ENCODE results near the gene XPA.

XPA gene

DNA sequence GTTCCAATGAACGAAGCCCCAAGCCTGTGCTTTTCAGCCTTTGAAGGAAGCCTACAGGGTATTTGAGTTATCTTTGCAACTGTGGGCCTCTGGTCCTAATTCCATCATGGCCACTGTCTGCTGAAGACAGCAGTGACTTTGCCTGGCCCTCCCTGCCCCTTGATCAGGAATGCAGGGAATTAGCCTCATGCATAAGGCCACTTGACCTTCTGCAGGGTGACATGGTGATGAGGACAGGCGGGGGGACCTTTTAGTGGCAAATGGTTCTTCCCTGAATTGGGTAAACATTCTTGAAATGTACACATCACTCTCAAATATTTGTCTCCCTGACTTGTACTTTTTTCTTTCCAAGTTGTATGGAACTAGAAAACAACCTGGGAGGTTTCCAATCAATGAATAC, 25.2 kb upstream of the XPA start:
- H3K9ac ChIP-seq (ENCODE audit: low read length) = no peak overlapping the region
- H3K36me3 ChIP-seq (ENCODE audit: control insufficient read depth, insufficient read depth, low read length, severe bottlenecking) = no peaks in the 10 kb centered on the region
- H3K4me3 ChIP-seq (ENCODE audit: low read length) = no peak overlapping the region
- H3K9me3 ChIP-seq (ENCODE audit: control insufficient read depth, low read length) = peaks cover 3% of the 10 kb centered on the region
- H3K4me1 ChIP-seq (ENCODE audit: control insufficient read depth, insufficient read depth, low read length) = no peaks in the 10 kb centered on the region
- DNase-seq (ENCODE audit: low read depth) = no peak
- peaks cover 16% of the 10 kb centered on the region for H3K27me3 ChIP-seq (replicated peaks; ENCODE audit: control insufficient read depth, insufficient read depth, low read length)

DNA sequence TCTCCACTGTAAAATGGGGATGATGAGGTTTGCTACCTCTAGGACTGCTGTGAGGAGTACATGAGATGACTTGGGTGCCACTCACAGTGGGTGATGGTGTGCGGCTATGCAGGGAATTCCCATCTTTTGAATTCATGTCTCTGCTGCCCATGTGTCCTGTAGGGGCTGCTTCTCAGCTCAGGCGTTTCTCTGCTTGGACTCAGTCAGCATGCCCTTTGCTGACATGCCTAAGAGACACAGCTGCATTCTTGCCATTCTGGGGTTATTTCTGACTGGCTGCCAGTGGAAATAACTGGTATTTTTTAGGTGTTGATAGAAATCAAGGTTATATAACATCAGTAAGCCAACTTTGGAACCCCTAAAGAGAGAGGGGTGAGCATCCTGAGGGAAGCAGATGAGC, 24.3 kb upstream of the XPA start:
- Histone ChIP-seq H3K4me3 (ENCODE audit: low read length) (no peak overlapping the region), H3K27me3 (replicated peaks; ENCODE audit: control insufficient read depth, insufficient read depth, low read length) (peaks cover 11% of the 10 kb centered on the region), H3K9ac (ENCODE audit: low read length) (no peak overlapping the region), H3K9me3 (ENCODE audit: control insufficient read depth, low read length) (peaks cover 3% of the 10 kb centered on the region), H3K36me3 (ENCODE audit: control insufficient read depth, insufficient read depth, low read length, severe bottlenecking) (no peaks in the 10 kb centered on the region), H3K4me1 (ENCODE audit: control insufficient read depth, insufficient read depth, low read length) (no peaks in the 10 kb centered on the region)
- DNase-seq (ENCODE audit: low read depth) = peak; percentile 13

DNA sequence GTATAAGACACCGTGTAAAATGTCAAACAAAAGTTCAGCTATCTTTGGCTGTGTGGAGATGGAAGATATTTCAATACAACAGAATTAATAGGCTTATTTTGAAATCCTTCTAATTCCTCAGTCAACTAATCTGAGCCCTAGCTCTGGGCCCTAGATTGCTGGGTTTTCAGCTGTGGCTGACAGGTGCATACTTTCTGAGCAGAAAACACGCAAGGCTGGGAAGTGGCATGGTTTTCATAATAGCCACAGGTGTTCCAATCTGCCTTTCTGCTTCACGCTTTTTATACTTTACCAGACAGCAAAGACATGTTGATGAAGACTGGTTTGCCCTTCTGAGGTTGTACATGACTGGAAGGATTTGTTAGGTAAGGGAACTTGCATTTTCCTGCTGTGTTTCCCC, 20.7 kb upstream of the XPA start:
- H3K9ac ChIP-seq (ENCODE audit: low read length) = no peak overlapping the region
- peaks cover 3% of the 10 kb centered on the region for H3K9me3 ChIP-seq (ENCODE audit: control insufficient read depth, low read length)
- no peaks in the 10 kb centered on the region for H3K36me3 ChIP-seq (ENCODE audit: control insufficient read depth, insufficient read depth, low read length, severe bottlenecking)
- no peak overlapping the region for H3K4me3 ChIP-seq (ENCODE audit: low read length)
- DNase-seq (ENCODE audit: low read depth) = no peak
- peaks cover 8% of the 10 kb centered on the region for H3K4me1 ChIP-seq (ENCODE audit: control insufficient read depth, insufficient read depth, low read length)
- no peaks in the 10 kb centered on the region for H3K27me3 ChIP-seq (replicated peaks; ENCODE audit: control insufficient read depth, insufficient read depth, low read length)

DNA sequence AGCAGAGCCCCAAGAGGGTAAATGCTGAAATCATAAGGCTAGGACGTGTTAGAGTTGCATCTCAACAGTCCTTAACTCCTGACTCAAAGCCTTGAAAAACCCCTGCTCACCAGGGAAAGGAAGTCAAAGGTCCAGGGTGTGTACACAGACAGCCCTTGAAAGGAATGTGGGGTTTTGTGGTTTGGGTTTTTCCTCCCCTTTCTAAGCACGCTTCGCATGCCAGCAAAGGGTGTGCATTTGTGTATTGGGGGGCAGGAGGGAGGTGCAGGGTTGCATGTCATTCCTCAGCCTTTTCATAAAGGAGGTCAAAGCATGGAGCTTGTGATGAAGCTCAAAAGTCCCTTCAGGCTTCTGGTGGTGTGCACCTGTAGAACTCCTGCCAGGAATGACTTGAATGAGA, 17.3 kb upstream of the XPA start:
- Histone ChIP-seq H3K4me1 (ENCODE audit: control insufficient read depth, insufficient read depth, low read length) (peaks cover 11% of the 10 kb centered on the region), H3K27me3 (replicated peaks; ENCODE audit: control insufficient read depth, insufficient read depth, low read length) (no peaks in the 10 kb centered on the region), H3K9ac (ENCODE audit: low read length) (no peak overlapping the region), H3K4me3 (ENCODE audit: low read length) (no peak overlapping the region), H3K36me3 (ENCODE audit: control insufficient read depth, insufficient read depth, low read length, severe bottlenecking) (no peaks in the 10 kb centered on the region), H3K9me3 (ENCODE audit: control insufficient read depth, low read length) (no peaks in the 10 kb centered on the region)
- peak; percentile 60 for DNase-seq (ENCODE audit: low read depth)

DNA sequence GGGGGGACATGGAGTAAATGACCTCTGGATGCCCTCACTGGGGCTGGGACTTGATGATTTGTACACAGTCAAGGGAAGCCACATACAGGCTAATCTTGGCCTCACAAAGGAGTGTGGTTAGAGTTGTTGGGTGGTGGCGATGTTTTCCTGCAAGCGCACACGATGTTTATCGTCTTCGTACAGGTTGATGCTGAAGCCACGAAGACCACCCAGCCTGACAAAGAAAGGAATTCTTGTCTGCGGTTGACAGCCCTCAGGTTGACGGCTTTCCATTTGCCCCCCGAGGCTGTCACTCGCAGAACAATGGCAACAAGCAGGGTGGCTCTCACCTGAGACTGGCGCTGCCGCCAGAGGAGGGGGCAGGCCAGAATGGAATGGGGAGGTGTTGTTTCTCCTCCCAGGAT, 14.1 kb upstream of the XPA start:
- DNase-seq (ENCODE audit: low read depth) = no peak
- Histone ChIP-seq H3K4me1 (ENCODE audit: control insufficient read depth, insufficient read depth, low read length) (peaks cover 11% of the 10 kb centered on the region), H3K9ac (ENCODE audit: low read length) (no peak overlapping the region), H3K27me3 (replicated peaks; ENCODE audit: control insufficient read depth, insufficient read depth, low read length) (peaks cover 7% of the 10 kb centered on the region), H3K4me3 (ENCODE audit: low read length) (no peak overlapping the region), H3K36me3 (ENCODE audit: control insufficient read depth, insufficient read depth, low read length, severe bottlenecking) (no peaks in the 10 kb centered on the region), H3K9me3 (ENCODE audit: control insufficient read depth, low read length) (no peaks in the 10 kb centered on the region)

DNA sequence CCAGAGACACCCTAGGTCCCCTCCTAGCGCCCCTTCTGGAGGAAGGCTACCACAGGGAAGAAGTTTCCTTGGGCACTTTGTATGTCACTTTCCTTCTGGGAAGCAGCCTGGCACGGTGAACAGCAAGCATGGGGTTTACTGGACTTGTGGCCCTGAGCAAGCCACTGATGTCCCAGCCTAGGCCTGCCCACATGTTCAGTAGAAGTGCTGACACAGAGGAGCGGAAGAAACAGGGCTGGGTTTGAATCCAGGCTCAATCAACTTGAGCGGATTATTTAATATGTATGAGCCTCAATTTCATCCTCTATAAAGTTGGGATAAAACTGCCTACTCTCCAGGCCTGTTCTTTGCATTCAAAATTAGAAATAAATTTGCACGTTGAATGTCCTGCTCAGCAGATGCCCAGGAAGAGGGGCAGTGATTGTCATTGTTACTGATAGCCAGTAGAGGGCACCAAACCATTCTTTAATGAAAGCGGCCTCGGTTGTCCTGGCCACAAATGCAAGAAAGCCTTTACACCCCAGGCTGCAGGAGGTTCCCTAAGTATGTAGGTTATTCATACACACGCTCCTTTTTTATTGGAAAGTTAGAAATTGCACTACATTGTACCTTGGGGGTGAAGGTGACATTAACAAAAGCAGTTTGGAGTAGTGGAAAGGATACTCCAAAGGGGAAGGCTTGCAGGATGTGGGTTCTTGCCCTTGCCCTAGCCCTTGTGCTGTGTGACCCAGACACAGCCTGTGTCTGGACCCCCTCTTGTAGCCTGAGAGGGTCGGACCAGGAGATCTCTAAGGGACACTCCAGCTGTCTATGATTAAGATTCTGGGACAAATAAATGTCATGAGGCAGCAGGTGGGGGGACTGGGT, 13.4 kb upstream of the XPA start:
- DNase-seq (ENCODE audit: low read depth) = peak; percentile 91
- peaks cover 7% of the 10 kb centered on the region for H3K27me3 ChIP-seq (replicated peaks; ENCODE audit: control insufficient read depth, insufficient read depth, low read length)
- H3K9ac ChIP-seq (ENCODE audit: low read length) = no peak overlapping the region
- no peak overlapping the region for H3K4me3 ChIP-seq (ENCODE audit: low read length)
- no peaks in the 10 kb centered on the region for H3K9me3 ChIP-seq (ENCODE audit: control insufficient read depth, low read length)
- no peaks in the 10 kb centered on the region for H3K36me3 ChIP-seq (ENCODE audit: control insufficient read depth, insufficient read depth, low read length, severe bottlenecking)
- peaks cover 11% of the 10 kb centered on the region for H3K4me1 ChIP-seq (ENCODE audit: control insufficient read depth, insufficient read depth, low read length)

DNA sequence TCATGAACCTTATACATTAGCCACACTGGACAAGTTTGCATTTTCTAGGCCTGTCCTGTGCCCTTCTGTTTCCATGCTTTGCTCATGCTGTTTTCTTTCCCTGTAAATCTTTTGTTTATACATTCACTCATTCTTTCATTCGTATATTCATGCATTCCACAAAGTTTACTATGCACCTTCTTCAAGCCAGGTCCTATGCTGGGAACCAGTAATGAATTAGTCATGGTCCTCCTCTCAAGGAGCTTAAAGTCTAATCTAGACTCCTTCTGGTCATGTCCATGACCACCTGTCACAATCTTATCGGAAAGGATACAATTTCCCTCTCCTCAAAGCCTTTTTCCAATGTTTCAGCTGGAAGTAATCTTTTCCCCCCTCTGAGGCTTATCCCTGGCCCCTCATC, 9.1 kb upstream of the XPA start:
- H3K9ac ChIP-seq (ENCODE audit: low read length) = no peak overlapping the region
- peaks cover 7% of the 10 kb centered on the region for H3K27me3 ChIP-seq (replicated peaks; ENCODE audit: control insufficient read depth, insufficient read depth, low read length)
- no peaks in the 10 kb centered on the region for H3K36me3 ChIP-seq (ENCODE audit: control insufficient read depth, insufficient read depth, low read length, severe bottlenecking)
- H3K4me1 ChIP-seq (ENCODE audit: control insufficient read depth, insufficient read depth, low read length) = peaks cover 20% of the 10 kb centered on the region
- DNase-seq (ENCODE audit: low read depth) = no peak
- no peaks in the 10 kb centered on the region for H3K9me3 ChIP-seq (ENCODE audit: control insufficient read depth, low read length)
- H3K4me3 ChIP-seq (ENCODE audit: low read length) = no peak overlapping the region

DNA sequence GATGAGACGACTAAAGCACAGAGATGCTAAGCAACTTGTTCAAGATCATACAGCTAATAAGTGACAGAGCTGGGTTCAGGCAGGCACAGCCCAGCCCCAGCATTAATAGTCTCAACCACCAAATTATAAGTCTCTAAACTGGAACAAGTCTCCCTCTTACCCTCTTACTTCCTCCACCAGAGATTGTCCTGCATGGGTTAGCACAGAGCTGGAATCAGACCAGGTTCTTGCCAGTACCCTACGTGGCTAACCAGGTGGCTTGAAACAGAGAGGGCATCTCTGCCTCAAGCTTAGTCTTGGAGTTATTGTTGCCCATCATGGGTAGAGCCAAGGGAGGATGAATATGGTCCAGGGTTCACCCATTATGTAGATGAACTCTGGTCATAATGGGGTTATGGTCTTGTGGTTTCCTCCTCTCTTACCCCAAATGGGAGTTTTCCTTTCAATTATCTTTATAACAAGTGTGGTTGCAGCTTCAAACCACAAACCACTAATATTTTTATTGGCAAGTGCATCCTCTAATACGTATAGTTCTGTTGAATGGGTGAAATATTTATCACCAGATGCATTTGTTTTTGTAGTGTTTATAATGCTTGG, 8.3 kb upstream of the XPA start:
- no peaks in the 10 kb centered on the region for H3K36me3 ChIP-seq (ENCODE audit: control insufficient read depth, insufficient read depth, low read length, severe bottlenecking)
- H3K27me3 ChIP-seq (replicated peaks; ENCODE audit: control insufficient read depth, insufficient read depth, low read length) = peaks cover 7% of the 10 kb centered on the region
- no peak overlapping the region for H3K4me3 ChIP-seq (ENCODE audit: low read length)
- no peak overlapping the region for H3K9ac ChIP-seq (ENCODE audit: low read length)
- H3K4me1 ChIP-seq (ENCODE audit: control insufficient read depth, insufficient read depth, low read length) = peaks cover 16% of the 10 kb centered on the region
- no peaks in the 10 kb centered on the region for H3K9me3 ChIP-seq (ENCODE audit: control insufficient read depth, low read length)
- no peak for DNase-seq (ENCODE audit: low read depth)

DNA sequence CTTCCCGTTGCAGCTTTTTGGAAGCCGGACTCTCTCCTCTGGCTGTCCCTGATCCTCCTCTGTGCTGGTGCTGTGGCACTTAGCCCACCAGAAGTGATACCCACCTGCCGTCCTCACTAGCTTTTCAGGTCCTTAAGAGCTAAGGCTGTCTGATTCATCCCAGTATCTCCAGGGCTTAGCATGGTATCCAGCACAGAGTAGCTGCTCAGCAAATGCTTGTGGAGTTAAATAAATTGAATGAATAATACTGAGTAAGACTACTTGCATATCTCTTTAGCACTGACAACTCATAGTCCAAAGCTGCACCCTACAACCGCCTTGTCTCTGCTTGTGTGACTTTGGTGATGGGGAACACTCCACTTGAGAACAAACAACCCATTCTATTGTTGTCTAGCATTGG, 7.7 kb upstream of the XPA start:
- no peaks in the 10 kb centered on the region for H3K9me3 ChIP-seq (ENCODE audit: control insufficient read depth, low read length)
- no peak for DNase-seq (ENCODE audit: low read depth)
- H3K27me3 ChIP-seq (replicated peaks; ENCODE audit: control insufficient read depth, insufficient read depth, low read length) = peaks cover 7% of the 10 kb centered on the region
- H3K4me3 ChIP-seq (ENCODE audit: low read length) = no peak overlapping the region
- peak overlapping the region; percentile 17 for H3K9ac ChIP-seq (ENCODE audit: low read length)
- H3K36me3 ChIP-seq (ENCODE audit: control insufficient read depth, insufficient read depth, low read length, severe bottlenecking) = no peaks in the 10 kb centered on the region
- peaks cover 16% of the 10 kb centered on the region for H3K4me1 ChIP-seq (ENCODE audit: control insufficient read depth, insufficient read depth, low read length)

DNA sequence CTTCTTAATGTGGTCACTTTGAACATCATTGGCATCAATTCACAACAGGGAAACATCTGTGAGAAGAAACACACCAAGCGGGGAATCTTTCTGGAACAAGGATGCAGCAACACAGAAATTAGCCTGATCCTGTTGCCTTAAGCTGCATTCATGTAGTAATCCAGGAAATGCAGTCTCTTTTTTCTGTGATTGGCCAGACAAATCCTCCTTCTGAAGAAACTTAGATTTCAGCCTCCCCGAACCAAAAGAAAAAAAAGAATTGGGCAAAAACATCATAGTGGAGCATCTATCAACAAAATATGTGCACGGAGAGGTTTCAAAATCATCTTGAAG, 7.2 kb upstream of the XPA start:
- peak overlapping the region; percentile 17 for H3K9ac ChIP-seq (ENCODE audit: low read length)
- peaks cover 16% of the 10 kb centered on the region for H3K4me1 ChIP-seq (ENCODE audit: control insufficient read depth, insufficient read depth, low read length)
- H3K9me3 ChIP-seq (ENCODE audit: control insufficient read depth, low read length) = no peaks in the 10 kb centered on the region
- DNase-seq (ENCODE audit: low read depth) = peak; percentile 29
- no peaks in the 10 kb centered on the region for H3K36me3 ChIP-seq (ENCODE audit: control insufficient read depth, insufficient read depth, low read length, severe bottlenecking)
- peaks cover 7% of the 10 kb centered on the region for H3K27me3 ChIP-seq (replicated peaks; ENCODE audit: control insufficient read depth, insufficient read depth, low read length)
- peak overlapping the region; percentile 38 for H3K4me3 ChIP-seq (ENCODE audit: low read length)

DNA sequence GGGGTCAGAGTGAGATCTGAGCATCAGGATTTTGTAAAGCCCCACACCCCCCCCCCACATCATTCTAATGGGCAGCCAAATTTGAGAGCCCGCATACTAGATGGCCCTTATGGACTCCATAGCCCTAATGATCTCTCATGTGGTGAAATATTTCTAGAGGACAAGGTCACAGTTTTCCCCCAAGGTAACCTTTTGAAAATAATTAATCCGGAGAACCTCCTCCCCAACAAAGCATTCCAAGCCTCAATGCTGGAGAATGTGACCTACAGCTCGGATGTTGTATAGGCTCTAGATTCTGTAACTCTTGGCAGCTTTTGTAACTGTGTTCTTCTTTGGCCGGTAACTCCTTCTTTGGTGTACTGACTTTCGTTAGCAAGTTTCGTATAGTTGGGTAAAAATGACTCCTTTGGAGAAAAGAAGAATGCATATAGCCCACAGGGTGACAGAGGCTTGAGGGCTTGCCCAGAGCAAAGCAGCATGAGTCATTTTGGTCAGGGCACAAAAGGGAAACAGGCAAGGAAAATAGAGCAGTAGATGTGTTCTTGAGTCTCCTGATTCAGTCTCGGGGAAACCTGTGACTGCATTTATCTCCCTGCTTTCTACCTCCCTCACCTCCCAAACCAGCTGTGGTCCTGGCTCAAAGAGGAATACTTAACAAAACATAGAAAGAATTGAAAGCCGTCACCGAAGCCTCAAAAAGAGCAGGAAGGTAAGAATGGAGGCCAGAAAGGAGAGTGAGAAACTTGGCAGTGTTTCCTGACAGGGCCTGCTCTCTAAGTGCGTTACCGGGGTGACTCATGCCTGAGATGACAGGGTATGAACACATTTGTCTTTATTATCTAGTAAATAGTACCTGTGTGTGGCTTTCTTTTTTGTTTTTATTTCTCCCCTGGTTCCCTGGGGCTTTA, 6.6 kb upstream of the XPA start:
- Histone ChIP-seq H3K9ac (ENCODE audit: low read length) (peak overlapping the region; percentile 17), H3K9me3 (ENCODE audit: control insufficient read depth, low read length) (no peaks in the 10 kb centered on the region), H3K4me1 (ENCODE audit: control insufficient read depth, insufficient read depth, low read length) (peaks cover 16% of the 10 kb centered on the region), H3K4me3 (ENCODE audit: low read length) (peak overlapping the region; percentile 38), H3K36me3 (ENCODE audit: control insufficient read depth, insufficient read depth, low read length, severe bottlenecking) (no peaks in the 10 kb centered on the region), H3K27me3 (replicated peaks; ENCODE audit: control insufficient read depth, insufficient read depth, low read length) (peaks cover 5% of the 10 kb centered on the region)
- peak; percentile 65 for DNase-seq (ENCODE audit: low read depth)
